Measurements from ENCODE around the gene IGFBP7. TPM values are rescaled to one million over a fixed set of nuclear protein-coding genes. Genes with fewer than 3 reads are reported as not detected.

The IGFBP7 gene
- total RNA-seq, 1 donor from 2014 or later: 7.6 TPM

- no peak for DNase-seq (ENCODE audit: low spot score)
- Mint-ChIP-seq H3K27me3 (ENCODE audit: unreplicated experiment) (peaks cover 16% of the 10 kb centered on the region), H3K4me1 (ENCODE audit: unreplicated experiment) (peaks cover 33% of the 10 kb centered on the region), H3K9me3 (ENCODE audit: unreplicated experiment) (no peaks in the 10 kb centered on the region), H3K4me3 (ENCODE audit: unreplicated experiment) (no peak overlapping the region), H3K27ac (ENCODE audit: unreplicated experiment) (no peak overlapping the region), H3K36me3 (ENCODE audit: low read depth, unreplicated experiment) (no peaks in the 10 kb centered on the region)
- TF ChIP-seq, protein P1, sequence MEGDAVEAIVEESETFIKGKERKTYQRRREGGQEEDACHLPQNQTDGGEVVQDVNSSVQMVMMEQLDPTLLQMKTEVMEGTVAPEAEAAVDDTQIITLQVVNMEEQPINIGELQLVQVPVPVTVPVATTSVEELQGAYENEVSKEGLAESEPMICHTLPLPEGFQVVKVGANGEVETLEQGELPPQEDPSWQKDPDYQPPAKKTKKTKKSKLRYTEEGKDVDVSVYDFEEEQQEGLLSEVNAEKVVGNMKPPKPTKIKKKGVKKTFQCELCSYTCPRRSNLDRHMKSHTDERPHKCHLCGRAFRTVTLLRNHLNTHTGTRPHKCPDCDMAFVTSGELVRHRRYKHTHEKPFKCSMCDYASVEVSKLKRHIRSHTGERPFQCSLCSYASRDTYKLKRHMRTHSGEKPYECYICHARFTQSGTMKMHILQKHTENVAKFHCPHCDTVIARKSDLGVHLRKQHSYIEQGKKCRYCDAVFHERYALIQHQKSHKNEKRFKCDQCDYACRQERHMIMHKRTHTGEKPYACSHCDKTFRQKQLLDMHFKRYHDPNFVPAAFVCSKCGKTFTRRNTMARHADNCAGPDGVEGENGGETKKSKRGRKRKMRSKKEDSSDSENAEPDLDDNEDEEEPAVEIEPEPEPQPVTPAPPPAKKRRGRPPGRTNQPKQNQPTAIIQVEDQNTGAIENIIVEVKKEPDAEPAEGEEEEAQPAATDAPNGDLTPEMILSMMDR (IDR thresholded peaks at IDR 0.05; ENCODE audit: unreplicated experiment): no peak
These were observed 4.0 kb downstream of the IGFBP7 start for GRCh38 chr4:57106181-57106580.

DNA sequence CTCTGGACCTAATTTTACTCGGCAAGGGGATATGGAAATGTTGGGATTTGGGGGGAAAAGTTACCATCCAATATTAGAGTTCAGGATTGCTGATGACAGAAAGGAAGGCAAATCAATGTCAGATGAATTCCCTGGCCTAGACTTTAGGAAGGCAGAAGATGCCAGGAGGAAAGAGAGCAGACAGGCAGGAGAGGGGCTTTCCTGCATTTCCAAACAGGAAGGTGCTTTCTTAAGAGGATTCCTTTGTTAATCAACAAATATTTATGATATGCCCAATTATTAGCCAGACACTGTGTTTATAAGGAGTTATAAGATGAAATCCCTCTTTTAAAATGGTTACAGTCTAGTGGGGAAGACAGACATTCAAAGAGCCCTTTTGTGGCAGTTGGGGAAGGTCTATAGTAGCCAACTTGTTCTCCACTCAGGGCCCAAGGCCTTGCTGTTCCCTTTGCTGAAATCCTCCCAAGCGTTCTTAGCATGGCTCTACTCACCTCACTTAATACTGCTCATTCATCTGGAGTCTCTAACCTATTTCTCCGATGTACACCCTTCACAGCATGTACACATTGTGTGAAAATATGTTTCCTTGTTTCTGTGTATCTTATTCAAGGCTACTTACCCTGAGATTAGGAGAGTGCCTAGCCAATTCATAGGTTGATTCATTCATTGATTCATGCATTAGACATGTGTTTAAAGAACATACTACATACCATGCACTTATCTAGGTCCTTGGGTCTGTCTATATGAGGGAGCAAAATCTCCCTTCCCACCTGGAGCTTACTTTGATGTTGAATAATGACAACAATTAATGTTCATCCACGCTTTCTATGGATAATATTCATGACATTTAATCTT, 5.3 kb downstream of the IGFBP7 start:
- Mint-ChIP-seq H3K4me3 (ENCODE audit: unreplicated experiment) (no peak overlapping the region), H3K36me3 (ENCODE audit: low read depth, unreplicated experiment) (no peaks in the 10 kb centered on the region), H3K27ac (ENCODE audit: unreplicated experiment) (no peak overlapping the region), H3K4me1 (ENCODE audit: unreplicated experiment) (peaks cover 27% of the 10 kb centered on the region), H3K27me3 (ENCODE audit: unreplicated experiment) (peaks cover 12% of the 10 kb centered on the region), H3K9me3 (ENCODE audit: unreplicated experiment) (no peaks in the 10 kb centered on the region)
- no peak for DNase-seq (ENCODE audit: low spot score)
- TF ChIP-seq, protein P1 (IDR thresholded peaks at IDR 0.05; ENCODE audit: unreplicated experiment): no peak

DNA sequence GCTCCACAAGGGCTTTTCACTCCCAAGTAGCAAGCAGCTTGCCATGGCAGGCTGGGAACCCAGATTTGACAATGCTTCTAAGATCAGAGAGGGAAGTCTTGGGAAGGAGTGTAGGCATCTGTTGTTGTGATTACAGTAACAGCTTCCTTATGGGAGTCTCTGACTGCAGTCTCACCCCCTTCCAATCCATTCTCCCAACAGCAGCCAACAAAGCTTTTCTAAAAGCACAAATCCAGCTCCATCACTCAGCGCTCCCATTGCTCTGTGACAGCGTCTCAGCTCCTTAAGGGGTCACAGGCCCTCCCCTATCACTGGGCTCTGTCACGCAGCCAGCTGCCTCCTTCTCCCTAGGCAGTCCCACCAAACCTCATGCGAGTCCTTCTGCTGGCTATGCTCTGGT, 7.1 kb downstream of the IGFBP7 start:
- TF ChIP-seq, protein P1 (IDR thresholded peaks at IDR 0.05; ENCODE audit: unreplicated experiment): no peak
- Mint-ChIP-seq H3K27ac (ENCODE audit: unreplicated experiment) (no peak overlapping the region), H3K4me1 (ENCODE audit: unreplicated experiment) (peaks cover 20% of the 10 kb centered on the region), H3K9me3 (ENCODE audit: unreplicated experiment) (no peaks in the 10 kb centered on the region), H3K27me3 (ENCODE audit: unreplicated experiment) (no peaks in the 10 kb centered on the region), H3K4me3 (ENCODE audit: unreplicated experiment) (no peak overlapping the region), H3K36me3 (ENCODE audit: low read depth, unreplicated experiment) (no peaks in the 10 kb centered on the region)
- no peak for DNase-seq (ENCODE audit: low spot score)

GRCh38 chr4:57102050-57102624, 8.0 kb downstream of the IGFBP7 start:
- H3K27ac Mint-ChIP-seq (ENCODE audit: unreplicated experiment): no peak overlapping the region
- no peaks in the 10 kb centered on the region for H3K36me3 Mint-ChIP-seq (ENCODE audit: low read depth, unreplicated experiment)
- no peak for DNase-seq (ENCODE audit: low spot score)
- H3K27me3 Mint-ChIP-seq (ENCODE audit: unreplicated experiment): no peaks in the 10 kb centered on the region
- H3K4me1 Mint-ChIP-seq (ENCODE audit: unreplicated experiment): peaks cover 20% of the 10 kb centered on the region
- no peaks in the 10 kb centered on the region for H3K9me3 Mint-ChIP-seq (ENCODE audit: unreplicated experiment)
- TF ChIP-seq, protein P1 (IDR thresholded peaks at IDR 0.05; ENCODE audit: unreplicated experiment): no peak
- H3K4me3 Mint-ChIP-seq (ENCODE audit: unreplicated experiment): no peak overlapping the region
